Measurements from ENCODE around the gene CETN3.

GRCh38 chr5:90379652-90380051 is 29.9 kb downstream of the CETN3 start:
- TF ChIP-seq POLR2AphosphoS5 (IDR thresholded peaks at IDR 0.05) (no peak), CTCF (IDR thresholded peaks at IDR 0.05; ENCODE audit: poor library complexity, severe bottlenecking) (no peak)

All from neural cell (in vitro differentiated cells).